B cell (primary cell): ENCODE data around the gene KLHL26. TPM values are rescaled to one million over a fixed set of nuclear protein-coding genes. Genes with fewer than 3 reads are reported as not detected.
A peak's percentile ranks its signal among the peaks of the same experiment; 100 is the strongest.

ENCODE experiments used
- ATAC-seq: fragments of 200-7000 bp; cut with Tn5 transposase; one replicate; pipeline ENCODE4 v1.10.0; 2021; ENCODE audit warnings: low read depth, mild to moderate bottlenecking, moderate number of reproducible peaks, moderate library complexity
- CTCF ChIA-PET: fragments of 350-600 bp; sonication (Branson Sonifier 250); formaldehyde crosslinking; loops from one replicate; lab custom pipeline; 2021; ENCODE audit warnings: antibody characterized with exemption, inconsistent platforms; lab: Charles Lee
- POLR2A ChIA-PET: fragments of 350-600 bp; sonication (Branson Sonifier 250); formaldehyde crosslinking; loops from one replicate; lab custom pipeline; 2021; ENCODE audit warnings: antibody characterized with exemption; lab: Charles Lee
- DNase-seq: peaks from one replicate; pipeline ENCODE4 v3.0.0; 2013
- H2AFZ ChIP-seq: 2 replicates; pipeline ENCODE4 v1.6.1; 2012; ENCODE audit warnings: mild to moderate bottlenecking, low read depth, low read length; ENCODE audit not compliant: insufficient read depth, poor library complexity, severe bottlenecking
- H3K27ac ChIP-seq, 2 donors: 1 replicate in 1 of 2; 2 replicates in 1 of 2; pipeline ENCODE4 v1.5.1; 2012 to 2013; ENCODE audit warnings: low read length in 2 of 2, mild to moderate bottlenecking in 2 of 2, moderate library complexity in 1 of 2
- H3K27me3 ChIP-seq, 4 experiments: fragments of 200-600 bp in 1 of 4; sonication (generic) in 1 of 4; replicated peaks in 1 of 4; 1 replicate in 2 of 4; 2 replicates in 2 of 4; pipeline versions ENCODE4 v1.6.1 to v1.7.0; 2013 to 2016; ENCODE audit warnings: low read length in 3 of 4, mild to moderate bottlenecking in 2 of 4, mixed read lengths in 1 of 4, moderate library complexity in 1 of 4; ENCODE audit not compliant: insufficient read depth in 4 of 4, control insufficient read depth in 3 of 4; ENCODE audit errors: control extremely low read depth in 1 of 4
- H3K36me3 ChIP-seq, 2 experiments: replicated peaks in 1 of 2; 1 replicate in 1 of 2; 2 replicates in 1 of 2; pipeline versions ENCODE4 v1.6.1 to v1.7.1; 2013; ENCODE audit warnings: low read length in 1 of 2; ENCODE audit not compliant: insufficient read depth in 2 of 2, control insufficient read depth in 1 of 2; ENCODE audit errors: control extremely low read depth in 1 of 2, extremely low read depth in 1 of 2
- H3K4me1 ChIP-seq, 2 donors: fragments of 200-600 bp in 1 of 2; sonication (generic) in 1 of 2; 1 replicate in 1 of 2; 2 replicates in 1 of 2; pipeline versions ENCODE4 v1.5.1 to v1.6.1; 2013 to 2017; ENCODE audit warnings: low read length in 2 of 2; ENCODE audit not compliant: control insufficient read depth in 2 of 2, insufficient read depth in 2 of 2
- H3K4me2 ChIP-seq: replicated peaks from 2 replicates; pipeline ENCODE3; 2012; ENCODE audit warnings: mild to moderate bottlenecking, low read depth, low read length; ENCODE audit not compliant: poor library complexity, severe bottlenecking
- H3K4me3 ChIP-seq, 5 experiments: fragments of 200-600 bp in 1 of 5; sonication (generic) in 1 of 5; 1 replicate in 3 of 5; 2 replicates in 2 of 5; pipeline versions ENCODE4 v1.5.1 to v1.7.0; 2011 to 2016; ENCODE audit warnings: low read length in 4 of 5, mild to moderate bottlenecking in 4 of 5, low read depth in 2 of 5, control low read depth in 1 of 5, moderate library complexity in 1 of 5; ENCODE audit not compliant: insufficient read depth in 1 of 5; ENCODE audit errors: control extremely low read depth in 1 of 5, extremely low read depth in 1 of 5
- H3K79me2 ChIP-seq: fragments of 200-600 bp; sonication (generic); one replicate; pipeline ENCODE4 v1.6.0; 2016; ENCODE audit warnings: low read length; ENCODE audit not compliant: control insufficient read depth, insufficient read depth
- H3K9ac ChIP-seq: fragments of 200-600 bp; sonication (generic); 2 replicates; pipeline ENCODE4 v1.6.1; 2017; ENCODE audit warnings: mild to moderate bottlenecking, low read length, moderate library complexity
- H3K9me3 ChIP-seq, 3 donors: one replicate each; pipeline versions ENCODE4 v1.6.1 to v1.7.1; 2013; ENCODE audit warnings: low read length in 2 of 3; ENCODE audit not compliant: control insufficient read depth in 2 of 3, insufficient read depth in 1 of 3; ENCODE audit errors: control extremely low read depth in 1 of 3
- H4K20me1 ChIP-seq: 2 replicates; pipeline ENCODE4 v1.6.0; 2012; ENCODE audit warnings: mild to moderate bottlenecking, low read length; ENCODE audit not compliant: insufficient read depth, control insufficient read depth, poor library complexity, severe bottlenecking
- H3K27ac Mint-ChIP-seq: one replicate; pipeline ENCODE4 v1.8.0; 2021; ENCODE audit warnings: mixed read lengths
- H3K27me3 Mint-ChIP-seq: one replicate; pipeline ENCODE4 v1.8.0; 2021; ENCODE audit warnings: mixed read lengths
- H3K4me1 Mint-ChIP-seq: one replicate; pipeline ENCODE4 v1.8.0; 2021; ENCODE audit warnings: mixed read lengths
- H3K4me3 Mint-ChIP-seq: one replicate; pipeline ENCODE4 v1.8.0; 2021; ENCODE audit warnings: mixed read lengths
- H3K9me3 Mint-ChIP-seq: one replicate; pipeline ENCODE4 v1.8.0; 2022; ENCODE audit warnings: mixed read lengths; ENCODE audit not compliant: insufficient read depth
- EZH2 ChIP-seq: IDR thresholded peaks from 2 replicates; pipeline ENCODE4 v1.6.1; 2012; ENCODE audit warnings: borderline replicate concordance, low read depth, mild to moderate bottlenecking, moderate library complexity, low read length; ENCODE audit not compliant: insufficient read depth, poor library complexity, severe bottlenecking
- WGBS: methylation state at CpG from one replicate; pipeline ENCODE4 v1.1.5; 2013; ENCODE audit warnings: missing lambda C conversion rate; ENCODE audit not compliant: insufficient coverage; 5-methylcytosine and 5-hydroxymethylcytosine counted together
- intact Hi-C: fragments of 100-400 bp; cut with micrococcal nuclease; formaldehyde crosslinking; loops from one replicate; pipeline ENCODE4 v1.10.0; 2022
- polyA plus RNA-seq: library from polyadenylated mRNA; depleted of rRNA; stranded (reverse); fragments of >200 nt; gene quantifications from 2 replicates; pipeline ENCODE4 v1.2.3, GENCODE V29; 2012
- total RNA-seq, 2 donors: library from RNA; stranded (reverse); fragments of 120-200 nt in 1 of 2; gene quantifications; 1 replicate in 1 of 2; 2 replicates in 1 of 2; pipeline versions ENCODE4 v1.2.3 to v1.2.4, GENCODE V29; 2013 to 2022
- TF ChIP-seq, protein P1 (sequence below): fragments of 200-600 bp; IDR thresholded peaks from one replicate; pipeline ENCODE4 v1.8.0; 2022; ENCODE audit warnings: antibody characterized with exemption, mild to moderate bottlenecking

KLHL26 gene
- total and polyA plus RNA-seq, 2 donors (not counting 1 experiment from before 2014, with no cell fraction given): 5.0 to 14.6 TPM

DNA sequence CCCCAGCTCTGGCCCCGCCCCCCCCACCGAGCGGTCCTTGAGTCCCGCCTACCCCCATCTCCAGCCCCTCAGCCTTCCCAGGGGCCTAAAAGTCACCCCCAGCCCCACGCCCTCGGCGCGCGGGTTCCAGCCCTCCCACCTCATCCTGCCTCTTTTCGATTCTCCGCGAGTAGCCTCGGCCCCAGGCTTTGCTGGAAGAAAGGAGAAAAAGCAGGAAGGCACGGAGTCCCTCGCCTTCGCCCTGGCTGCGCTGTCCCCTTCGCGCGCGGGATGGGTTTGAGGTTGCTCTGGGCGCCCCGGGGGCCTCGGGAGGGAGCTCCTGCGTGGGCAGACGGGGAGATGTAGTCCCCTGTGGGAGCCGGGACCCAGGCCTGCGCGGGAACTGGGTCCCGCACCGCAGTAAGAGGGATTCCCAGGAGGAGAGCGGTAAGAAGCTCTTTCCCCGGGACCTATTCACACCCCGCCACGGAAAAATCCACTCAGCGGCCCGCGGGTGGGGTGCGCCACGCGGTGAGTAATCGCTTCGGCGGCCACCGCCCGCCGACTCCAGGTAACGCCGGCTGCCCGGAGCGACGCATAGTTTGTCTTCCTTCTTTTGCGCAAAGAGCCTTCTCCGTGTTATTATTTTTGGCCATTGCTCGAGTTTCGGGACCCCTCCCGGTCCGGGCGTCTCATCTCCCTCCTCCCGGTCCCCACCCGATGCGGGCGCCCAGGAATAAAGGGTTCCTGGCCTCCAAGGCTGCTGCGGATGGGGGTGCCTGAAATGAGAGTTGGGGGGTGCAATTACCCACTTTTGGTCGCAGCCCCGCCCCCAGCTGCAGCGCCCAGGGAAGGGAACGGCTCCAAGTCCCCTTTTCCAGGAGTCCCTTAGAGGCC, 29.4 kb upstream of the KLHL26 start:
- no peaks in the 10 kb centered on the region for H3K36me3 ChIP-seq
- ATAC-seq (no peak), DNase-seq (no peak)
- intact Hi-C loops: no loop called here
- TF ChIP-seq, protein P1, sequence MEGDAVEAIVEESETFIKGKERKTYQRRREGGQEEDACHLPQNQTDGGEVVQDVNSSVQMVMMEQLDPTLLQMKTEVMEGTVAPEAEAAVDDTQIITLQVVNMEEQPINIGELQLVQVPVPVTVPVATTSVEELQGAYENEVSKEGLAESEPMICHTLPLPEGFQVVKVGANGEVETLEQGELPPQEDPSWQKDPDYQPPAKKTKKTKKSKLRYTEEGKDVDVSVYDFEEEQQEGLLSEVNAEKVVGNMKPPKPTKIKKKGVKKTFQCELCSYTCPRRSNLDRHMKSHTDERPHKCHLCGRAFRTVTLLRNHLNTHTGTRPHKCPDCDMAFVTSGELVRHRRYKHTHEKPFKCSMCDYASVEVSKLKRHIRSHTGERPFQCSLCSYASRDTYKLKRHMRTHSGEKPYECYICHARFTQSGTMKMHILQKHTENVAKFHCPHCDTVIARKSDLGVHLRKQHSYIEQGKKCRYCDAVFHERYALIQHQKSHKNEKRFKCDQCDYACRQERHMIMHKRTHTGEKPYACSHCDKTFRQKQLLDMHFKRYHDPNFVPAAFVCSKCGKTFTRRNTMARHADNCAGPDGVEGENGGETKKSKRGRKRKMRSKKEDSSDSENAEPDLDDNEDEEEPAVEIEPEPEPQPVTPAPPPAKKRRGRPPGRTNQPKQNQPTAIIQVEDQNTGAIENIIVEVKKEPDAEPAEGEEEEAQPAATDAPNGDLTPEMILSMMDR: no peak
- TF ChIP-seq EZH2: peak; percentile 83
- H3K4me1 Mint-ChIP-seq: peaks cover 36% of the 10 kb centered on the region
- ChIA-PET CTCF (interaction anchor here (0.8 kb wide), 1 partner anchor 18 kb away, joined by 3 read pairs; no protein-coding TSS in a partner anchor), POLR2A (no interaction called here)
- peaks cover 48% of the 10 kb centered on the region for H3K27me3 Mint-ChIP-seq
- H3K27ac Mint-ChIP-seq: no peak overlapping the region
- H3K79me2 ChIP-seq: no peaks in the 10 kb centered on the region
- peaks cover 0 to 25% (median 0%) of the 10 kb centered on the region in 3 donors for H3K9me3 ChIP-seq
- H3K4me1 ChIP-seq: peaks cover 49% of the 10 kb centered on the region in 2 donors
- no peak overlapping the region for H2AFZ ChIP-seq
- peaks cover 0 to 86% (median 65%) of the 10 kb centered on the region in 4 experiments for H3K27me3 ChIP-seq
- no peaks in the 10 kb centered on the region for H4K20me1 ChIP-seq
- 5% methylated on average over 56 of the region's 68 CpGs for WGBS
- H3K27ac ChIP-seq: no peak overlapping the region
- H3K9me3 Mint-ChIP-seq: no peaks in the 10 kb centered on the region
- no peak overlapping the region for H3K9ac ChIP-seq
- H3K4me2 ChIP-seq: peak overlapping the region; percentile 69
- H3K4me3 Mint-ChIP-seq: peak overlapping the region; percentile 23
- H3K4me3 ChIP-seq: no peak overlapping the region
